Ovary (tissue), 9 donors: ENCODE results near the gene TCF7L1. TPM values are rescaled to one million over a fixed set of nuclear protein-coding genes. Genes with fewer than 3 reads are reported as not detected.

Experiments
- DNase-seq, 5 donors: peaks; one replicate each; pipeline ENCODE4 v3.0.0-alpha.2; 2019 to 2020
- H3K27ac ChIP-seq, 2 donors: fragments of 200-600 bp; one replicate each; pipeline versions ENCODE4 v1.5.1 to v1.8.0; 2019 to 2022
- H3K27me3 ChIP-seq: fragments of 200-600 bp; one replicate; pipeline ENCODE4 v1.8.0; 2022
- H3K36me3 ChIP-seq: fragments of 200-600 bp; sonication (generic); one replicate; pipeline ENCODE4 v1.5.1; 2019
- H3K4me1 ChIP-seq: one replicate; pipeline ENCODE4 v1.8.1; 2013; ENCODE audit warnings: mild to moderate bottlenecking, moderate library complexity; ENCODE audit not compliant: insufficient read depth
- H3K4me3 ChIP-seq: fragments of 200-600 bp; sonication (generic); one replicate; pipeline ENCODE4 v1.5.1; 2017
- H3K9me3 ChIP-seq, 2 donors: fragments of 200-600 bp in 1 of 2; sonication (generic) in 1 of 2; one replicate each; pipeline versions ENCODE4 v1.5.1 to v1.8.1; 2013 to 2019; ENCODE audit warnings: mild to moderate bottlenecking in 1 of 2, moderate library complexity in 1 of 2
- CTCF ChIP-seq, 3 donors: fragments of 450-650 bp in 2 of 3; fragments of 200-600 bp in 1 of 3; IDR thresholded peaks; one replicate each; pipeline versions ENCODE4 v1.5.1 to v1.8.0; 2016 to 2022; ENCODE audit warnings: antibody characterized with exemption in 3 of 3, mild to moderate bottlenecking in 1 of 3
- EP300 ChIP-seq: sonication (generic); formaldehyde crosslinking; IDR thresholded peaks from one replicate; pipeline ENCODE4 v1.6.1; 2017; ENCODE audit warnings: antibody characterized with exemption
- POLR2A ChIP-seq: fragments of 450-650 bp; IDR thresholded peaks from one replicate; pipeline ENCODE4 v1.6.1; 2017; ENCODE audit warnings: antibody characterized with exemption, mild to moderate bottlenecking, moderate library complexity
- WGBS, 3 donors: extraction: QIAGEN DNeasy Blood & Tissue Kit in 1 of 3; methylation state at CpG; one replicate each; pipeline versions ENCODE4 v1.1.5 to v1.1.7; 2013 to 2017; 5-methylcytosine and 5-hydroxymethylcytosine counted together
- intact Hi-C, 4 donors: fragments of 100-400 bp; cut with DNase I; formaldehyde crosslinking; loops; one replicate each; pipeline versions ENCODE4 v1.11.0 to v1.15.1; 2022 to 2023
- polyA plus RNA-seq, 2 donors: library from polyadenylated mRNA; stranded (reverse); fragments of 200-250 nt in 1 of 2; fragments of 350-450 nt in 1 of 2; fragmentation: Illumina TruSeq in 1 of 2; extraction: RNeasy Lipid Tissue Mini Kit (QIAGEN cat#74804) in 1 of 2; gene quantifications; one replicate each; pipeline ENCODE4 v1.2.3, GENCODE V29; 2013 to 2014
- total RNA-seq, 7 donors: library from RNA; depleted of rRNA in 2 of 7; stranded (reverse); fragments of >200 nt in 2 of 7; fragmentation: NEBNext Ultra II Directional in 3 of 7; extraction: Animal tissue kit (Norgen Biotek cat#: 25700) in 3 of 7; gene quantifications; one replicate each; pipeline versions ENCODE4 v1.1.0 to v1.2.4, GENCODE V29; 2016 to 2023
- donor health status: DM: no; HTN: no; CAD: no; lungs with moderate emphysema.
- donor health status: DM: no; HTN: no; CAD: no.
- donor health status: Bipolar disorder and iron deficiency.
- donor health status: DM: yes; HTN: yes; CAD: no.
- donor health status: DM: no; HTN: no; CAD: no.
- donor health status: DM: yes; HTN: yes; CAD: no.

TCF7L1 gene
- total and polyA plus RNA-seq, 9 donors: 5.2 to 29.8 (median 23.9) TPM

DNA sequence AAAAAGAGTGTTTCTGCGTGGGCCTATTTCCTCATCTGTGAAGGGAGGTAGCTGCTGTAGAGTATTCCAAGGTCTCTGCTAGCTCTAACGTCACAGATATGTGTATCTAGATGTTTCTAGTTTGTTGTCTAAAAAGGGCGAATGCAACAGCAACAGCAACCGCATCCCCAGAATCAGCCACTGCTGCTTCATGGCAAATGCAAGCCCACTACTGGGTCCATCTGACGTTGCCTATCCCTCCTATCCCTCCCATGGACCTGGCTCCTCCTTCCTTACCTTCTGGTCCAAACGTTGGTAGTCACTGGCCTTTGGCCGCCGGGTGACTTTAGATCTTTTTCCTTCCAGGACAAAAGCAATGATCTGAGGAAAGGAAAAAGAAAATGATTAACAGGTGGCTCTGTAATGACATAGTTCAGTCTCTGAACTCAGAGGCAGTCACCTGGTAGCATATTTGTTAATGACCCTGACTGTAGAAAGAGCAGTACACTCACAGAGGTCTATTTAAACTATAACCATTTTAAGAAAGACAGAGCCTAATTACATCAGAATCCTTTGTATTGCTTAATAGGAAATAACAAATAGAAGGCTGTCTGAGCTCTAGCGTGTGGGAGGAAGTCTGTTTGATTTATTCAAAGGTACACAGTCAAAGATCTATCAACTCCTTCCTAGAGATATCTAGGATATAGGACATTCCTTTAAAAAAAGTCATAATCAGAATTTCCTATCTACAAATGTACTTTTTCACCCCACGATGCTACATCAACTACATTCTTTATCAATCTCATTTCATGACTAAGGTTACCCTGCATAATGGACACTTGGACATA, 191.7 kb downstream of the TCF7L1 start:
- DNase-seq: no peak
- intact Hi-C loops: loop anchor here in 1 of 4 donors (5.0 kb wide), 1 partner anchor 562 kb away; the partner anchor contains the start of gene ST3GAL5
- 43 to 50% (median 45%) methylated on average over 10 of the region's 10 CpGs for WGBS, 3 donors
- no peaks in the 10 kb centered on the region for H3K36me3 ChIP-seq
- no peaks in the 10 kb centered on the region for H3K27me3 ChIP-seq
- TF ChIP-seq POLR2A: no peak
- H3K4me1 ChIP-seq: peaks cover 13% of the 10 kb centered on the region
- no peak overlapping the region for H3K4me3 ChIP-seq
- H3K27ac ChIP-seq: no peak overlapping the region
- no peaks in the 10 kb centered on the region for H3K9me3 ChIP-seq

DNA sequence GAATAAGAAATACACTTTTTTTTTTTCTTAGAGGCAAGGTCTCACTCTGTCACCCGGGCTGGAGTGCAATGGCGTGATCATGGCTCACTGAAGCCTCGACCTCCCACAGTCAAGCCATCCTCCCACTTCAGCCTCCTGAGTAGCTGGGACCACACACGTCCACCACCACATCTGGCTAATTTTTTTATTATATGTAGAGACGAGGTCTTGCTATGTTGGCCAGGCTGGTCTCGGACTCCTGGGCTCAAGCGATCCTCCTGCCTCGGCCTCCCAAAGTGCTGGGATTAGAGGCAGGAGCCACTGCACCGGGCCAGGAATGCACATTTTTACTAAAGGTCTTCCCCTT, 192.2 kb downstream of the TCF7L1 start:
- 39 to 57% (median 52%) methylated on average over 9 of the region's 9 CpGs for WGBS, 3 donors
- intact Hi-C loops: loop anchor here in 1 of 4 donors (5.0 kb wide), 1 partner anchor 562 kb away; the partner anchor contains the start of gene ST3GAL5
- Histone ChIP-seq H3K4me1 (peaks cover 13% of the 10 kb centered on the region), H3K9me3 (no peaks in the 10 kb centered on the region), H3K27me3 (no peaks in the 10 kb centered on the region), H3K4me3 (peak overlapping the region; percentile 83), H3K27ac (no peak overlapping the region), H3K36me3 (no peaks in the 10 kb centered on the region)
- TF ChIP-seq EP300 (no peak), CTCF (IDR thresholded peaks at IDR 0.05) (no peak), POLR2A (no peak)
- DNase-seq: no peak

- intact Hi-C loops: loop anchor here in 1 of 4 donors (5.0 kb wide), 1 partner anchor 561 kb away; the partner anchor contains the start of gene ST3GAL5
These were observed 193.4 kb downstream of the TCF7L1 start for GRCh38 chr2:85326406-85327159.

GRCh38 chr2:85327160-85327821, 194.1 kb downstream of the TCF7L1 start:
- Histone ChIP-seq H3K27me3 (no peaks in the 10 kb centered on the region), H3K36me3 (no peaks in the 10 kb centered on the region), H3K4me3 (peak overlapping the region; percentile 83), H3K27ac (peak overlapping the region; percentile 92 to 94), H3K4me1 (peaks cover 13% of the 10 kb centered on the region), H3K9me3 (no peaks in the 10 kb centered on the region)
- intact Hi-C loops: loop anchor here in 1 of 4 donors (5.0 kb wide), 1 partner anchor 560 kb away; the partner anchor contains the start of gene ST3GAL5
- peak in 4 of 5 donors; percentile 27 to 67 (median 54) for DNase-seq
- TF ChIP-seq EP300 (no peak), POLR2A (no peak), CTCF (IDR thresholded peaks at IDR 0.05) (no peak)
- 2 to 4% (median 3%) methylated on average over 41 of the region's 41 CpGs for WGBS, 3 donors

More at GRCh38 chr2:85326406-85327159, 193.4 kb downstream of the TCF7L1 start:
- no peaks in the 10 kb centered on the region for H3K27me3 ChIP-seq
- peaks cover 13% of the 10 kb centered on the region for H3K4me1 ChIP-seq
- TF ChIP-seq POLR2A (no peak), CTCF (IDR thresholded peaks at IDR 0.05) (no peak)
- H3K27ac ChIP-seq: no peak overlapping the region
- DNase-seq: no peak
- 5 to 15% (median 5%) methylated on average over 32 of the region's 32 CpGs for WGBS, 3 donors
- H3K36me3 ChIP-seq: no peaks in the 10 kb centered on the region
- H3K9me3 ChIP-seq: no peaks in the 10 kb centered on the region
- peak overlapping the region; percentile 83 for H3K4me3 ChIP-seq
